Stimulated activated CD8-positive, alpha-beta memory T cell treated with anti-CD3 and anti-CD28 coated beads, Interleukin-15, amount 100 ng/mL, for 1 hour (primary cell): ENCODE results near the gene JKAMP.

Experiments used
- DNase-seq: peaks from one replicate; pipeline ENCODE4 v3.0.0-alpha.2; 2020; ENCODE audit warnings: low read depth

The JKAMP gene

DNA sequence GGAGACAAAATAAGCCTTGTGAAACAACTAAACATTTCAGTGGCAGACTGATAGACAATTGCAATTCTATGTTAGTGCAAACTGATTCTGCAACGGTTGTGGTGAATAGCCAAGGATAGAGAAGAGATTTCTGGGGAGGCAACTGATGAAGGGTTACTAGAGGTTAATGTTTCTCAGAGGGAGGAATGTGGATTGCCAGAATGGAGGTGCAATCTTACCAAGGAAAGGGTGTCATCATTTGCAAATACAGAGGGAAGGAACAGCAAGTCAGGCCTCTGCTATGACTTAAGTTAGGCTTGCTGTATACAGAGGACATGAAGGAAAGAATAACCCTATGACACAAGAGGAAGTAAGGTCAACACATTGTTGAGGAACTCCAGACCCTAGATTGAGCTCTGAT, 56.5 kb downstream of the JKAMP start:
- no peak for DNase-seq

- DNase-seq, result no peak
Measured at GRCh38 chr14:59541731-59542130, 57.4 kb downstream of the JKAMP start.

- no peak for DNase-seq
Measured at GRCh38 chr14:59543873-59544272, 59.6 kb downstream of the JKAMP start.

DNA sequence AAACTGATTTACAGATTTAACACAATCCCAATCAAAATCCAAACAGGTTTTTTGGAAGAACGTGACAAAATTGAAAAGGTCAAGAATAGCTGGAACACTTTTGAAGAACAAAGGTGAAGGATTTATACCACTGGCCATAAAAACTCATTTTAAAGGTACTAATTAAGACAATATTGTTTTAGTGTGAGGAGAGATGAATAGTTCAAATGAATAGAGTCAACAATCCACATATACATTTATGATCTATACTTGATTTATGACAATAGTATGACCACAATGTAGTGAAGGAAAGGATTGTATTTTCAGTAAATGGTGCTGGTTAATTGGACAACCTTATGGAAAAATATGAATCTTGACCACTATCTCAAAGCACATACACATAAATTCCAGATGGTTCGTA, 63.0 kb downstream of the JKAMP start:
- DNase-seq, result no peak
